Measurements from ENCODE around the gene RNGTT. TPM values are rescaled to one million over a fixed set of nuclear protein-coding genes. Genes with fewer than 3 reads are reported as not detected.
"Not testable (repeated sequence)": the region's sequence is repeated elsewhere in the genome, so short reads cannot be mapped to it uniquely, and the experiment has no call there.

The RNGTT gene
- total RNA-seq, 1 donor = 28.8 TPM

DNA sequence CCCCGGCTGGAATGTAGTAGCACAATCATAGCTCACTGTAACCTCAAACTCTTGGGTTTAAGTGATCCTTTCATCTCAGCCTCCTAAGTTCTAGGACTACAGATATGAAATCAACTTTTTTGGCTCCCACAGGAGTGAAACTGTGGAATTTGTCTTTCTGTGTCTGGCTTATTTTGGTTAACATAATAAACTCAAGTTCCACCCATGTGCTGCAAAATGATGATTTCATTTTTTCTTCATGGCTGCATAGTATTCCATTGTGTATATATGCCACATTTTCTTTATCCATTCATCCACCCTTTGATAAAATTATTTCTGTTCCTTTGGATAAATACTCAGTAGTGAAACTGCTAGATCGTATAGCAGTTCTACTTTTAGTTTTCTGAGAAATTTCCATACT is 29.9 kb downstream of the RNGTT start:
- Histone ChIP-seq H3K4me1 (ENCODE audit: insufficient read depth, low read length) (no peaks in the 10 kb centered on the region), H3K27me3 (ENCODE audit: insufficient read depth, low read length) (no peaks in the 10 kb centered on the region), H3K4me3 (ENCODE audit: low read length) (no peak overlapping the region), H3K9me3 (ENCODE audit: low read depth, low read length) (peaks cover 17% of the 10 kb centered on the region)

DNA sequence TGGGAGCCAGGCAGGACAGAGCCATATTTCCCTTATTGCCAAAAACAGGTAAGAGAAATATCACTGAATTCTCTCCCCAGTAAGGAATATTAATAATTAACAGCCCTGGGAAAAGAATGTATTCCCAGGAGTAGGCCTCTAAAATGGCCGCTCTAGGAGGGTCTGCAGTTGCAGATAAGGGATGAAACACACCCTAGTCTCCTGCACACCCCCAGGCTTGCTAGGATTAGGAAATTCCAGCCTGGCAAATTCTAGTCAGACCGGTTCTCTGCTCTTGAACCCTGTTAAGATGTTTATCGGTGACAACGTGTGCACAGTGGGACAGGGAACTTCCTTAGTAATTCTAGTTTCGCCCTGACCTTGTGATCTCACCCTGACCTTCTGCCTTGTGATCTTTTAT is 31.4 kb downstream of the RNGTT start:
- not testable (repeated sequence) for H3K4me1 ChIP-seq (ENCODE audit: insufficient read depth, low read length); H3K27me3 ChIP-seq (ENCODE audit: insufficient read depth, low read length); H3K4me3 ChIP-seq (ENCODE audit: low read length)
- H3K9me3 ChIP-seq (ENCODE audit: low read depth, low read length) = peaks cover 17% of the 10 kb centered on the region

DNA sequence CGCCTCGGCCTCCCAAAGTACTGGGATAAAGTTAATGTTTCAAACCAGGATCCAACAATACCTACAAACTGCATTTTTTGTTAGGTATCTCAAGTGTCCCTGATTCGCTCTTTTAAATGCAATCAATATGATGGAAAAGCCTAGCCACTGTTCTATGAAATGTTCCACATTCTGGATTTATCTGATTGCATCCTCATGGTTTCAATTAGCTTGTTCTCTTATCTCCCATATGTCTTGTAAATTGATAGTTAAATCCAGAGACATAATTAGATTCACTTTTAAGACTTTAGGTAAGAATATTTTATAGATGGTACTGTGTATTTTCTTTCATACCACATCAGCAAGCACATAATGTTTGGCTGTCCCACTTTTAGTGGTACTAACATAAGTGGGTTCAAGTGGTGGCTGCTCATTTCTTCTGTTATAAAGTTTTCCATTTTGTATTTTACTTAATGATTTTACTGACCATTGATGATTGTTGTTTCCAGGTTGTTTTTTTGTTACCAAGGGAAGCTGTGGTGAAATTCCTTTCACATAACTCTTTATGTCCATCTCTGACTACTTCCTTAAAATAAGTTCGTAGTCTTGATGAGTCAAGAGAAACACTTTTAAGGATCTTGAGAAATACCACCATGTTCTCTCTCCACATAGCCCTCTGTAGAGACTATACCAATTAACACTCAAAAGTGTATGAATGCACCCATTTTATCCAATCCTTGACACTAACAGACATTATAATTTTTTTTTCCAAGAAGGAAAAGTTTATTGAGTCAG is 40.5 kb downstream of the RNGTT start:
- H3K4me1 ChIP-seq (ENCODE audit: insufficient read depth, low read length) = peaks cover 8% of the 10 kb centered on the region

DNA sequence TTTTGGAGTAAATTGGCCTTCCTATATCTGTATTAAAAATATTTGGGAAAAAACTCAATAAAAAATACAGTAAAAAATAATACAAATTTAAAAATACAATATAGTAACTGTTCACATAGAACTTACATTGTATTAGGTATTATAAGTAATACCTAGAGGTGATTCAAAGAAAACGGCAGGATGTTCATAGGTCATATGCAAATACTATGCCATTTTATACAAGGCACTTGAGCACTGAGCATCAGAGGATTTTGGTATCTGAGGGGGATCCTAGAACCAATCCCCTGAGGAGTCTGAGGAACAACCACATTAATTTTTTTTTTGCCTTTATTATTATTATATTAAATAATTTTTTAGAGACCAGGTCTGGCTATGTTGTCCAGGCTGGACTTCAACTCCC is 41.7 kb downstream of the RNGTT start:
- no peak overlapping the region for H3K4me3 ChIP-seq (ENCODE audit: low read length)
- H3K9me3 ChIP-seq (ENCODE audit: low read depth, low read length) = no peaks in the 10 kb centered on the region
- H3K4me1 ChIP-seq (ENCODE audit: insufficient read depth, low read length) = peaks cover 8% of the 10 kb centered on the region
- H3K27me3 ChIP-seq (ENCODE audit: insufficient read depth, low read length) = no peaks in the 10 kb centered on the region

More for the DNA sequence above, 40.5 kb downstream of the RNGTT start:
- Histone ChIP-seq H3K27me3 (ENCODE audit: insufficient read depth, low read length) (no peaks in the 10 kb centered on the region), H3K4me3 (ENCODE audit: low read length) (no peak overlapping the region), H3K9me3 (ENCODE audit: low read depth, low read length) (no peaks in the 10 kb centered on the region)

DNA sequence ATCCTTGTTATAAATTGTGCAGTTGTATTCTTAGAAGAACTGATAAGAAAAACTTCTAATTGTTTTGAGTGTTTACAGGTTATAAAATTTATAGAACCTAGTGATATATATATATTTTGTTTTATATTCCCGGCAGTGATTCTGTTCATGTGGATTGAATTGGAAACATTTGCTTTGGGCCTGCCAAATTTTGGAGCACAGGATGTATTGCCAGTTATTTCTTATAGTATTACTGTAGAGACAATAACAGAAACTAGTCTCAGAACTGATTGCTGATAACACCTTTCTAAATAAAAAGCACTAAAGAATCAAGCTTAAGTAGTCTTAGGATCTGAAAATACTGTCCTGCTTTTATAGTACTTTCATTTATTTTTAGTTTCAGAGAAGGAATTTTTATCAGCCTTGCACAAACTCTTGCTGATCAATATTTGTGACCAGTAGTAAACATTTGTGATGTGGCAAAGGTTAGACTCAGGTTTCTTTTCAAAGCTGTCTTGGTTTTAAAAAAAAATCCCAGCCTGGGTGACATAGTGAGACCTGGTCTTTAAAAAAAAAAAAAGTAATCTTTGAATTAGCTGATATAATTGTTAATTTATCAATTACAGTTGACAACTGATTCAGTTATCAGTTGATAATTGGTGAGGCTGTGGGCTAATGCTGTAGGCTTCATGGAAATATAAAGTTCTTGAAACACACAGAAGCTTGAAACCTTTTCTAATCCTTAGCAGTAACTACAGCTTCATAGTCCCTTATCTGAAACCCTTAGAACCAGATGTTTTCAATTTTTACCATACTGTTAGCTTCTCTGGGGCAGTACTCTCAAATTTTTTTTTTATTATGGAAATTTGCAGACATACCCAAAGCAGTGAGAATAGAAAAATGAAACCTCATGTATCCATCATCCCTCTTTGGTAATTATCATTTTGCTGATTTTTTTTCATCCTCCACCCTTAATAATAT is 42.4 kb downstream of the RNGTT start:
- Histone ChIP-seq H3K4me3 (ENCODE audit: low read length) (no peak overlapping the region), H3K27me3 (ENCODE audit: insufficient read depth, low read length) (no peaks in the 10 kb centered on the region), H3K4me1 (ENCODE audit: insufficient read depth, low read length) (peaks cover 8% of the 10 kb centered on the region), H3K9me3 (ENCODE audit: low read depth, low read length) (no peaks in the 10 kb centered on the region)

DNA sequence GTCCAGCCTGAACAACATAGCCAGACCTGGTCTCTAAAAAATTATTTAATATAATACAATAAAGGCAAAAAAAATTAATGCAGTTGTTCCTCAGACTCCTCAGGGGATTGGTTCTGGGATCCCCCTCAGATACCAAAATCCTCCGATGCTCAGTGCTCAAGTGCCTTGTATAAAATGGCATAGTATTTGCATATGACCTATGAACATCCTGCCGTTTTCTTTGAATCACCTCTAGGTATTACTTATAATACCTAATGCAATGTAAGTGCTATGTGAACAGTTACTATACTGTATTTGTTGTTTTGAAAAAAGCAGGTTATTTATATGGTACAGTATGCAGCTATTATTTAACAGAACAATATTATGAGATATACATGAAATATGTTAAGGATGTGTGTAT is 43.3 kb downstream of the RNGTT start:
- H3K27me3 ChIP-seq (ENCODE audit: insufficient read depth, low read length) = no peaks in the 10 kb centered on the region
- H3K4me1 ChIP-seq (ENCODE audit: insufficient read depth, low read length) = peaks cover 8% of the 10 kb centered on the region
- no peak overlapping the region for H3K4me3 ChIP-seq (ENCODE audit: low read length)
- no peaks in the 10 kb centered on the region for H3K9me3 ChIP-seq (ENCODE audit: low read depth, low read length)

DNA sequence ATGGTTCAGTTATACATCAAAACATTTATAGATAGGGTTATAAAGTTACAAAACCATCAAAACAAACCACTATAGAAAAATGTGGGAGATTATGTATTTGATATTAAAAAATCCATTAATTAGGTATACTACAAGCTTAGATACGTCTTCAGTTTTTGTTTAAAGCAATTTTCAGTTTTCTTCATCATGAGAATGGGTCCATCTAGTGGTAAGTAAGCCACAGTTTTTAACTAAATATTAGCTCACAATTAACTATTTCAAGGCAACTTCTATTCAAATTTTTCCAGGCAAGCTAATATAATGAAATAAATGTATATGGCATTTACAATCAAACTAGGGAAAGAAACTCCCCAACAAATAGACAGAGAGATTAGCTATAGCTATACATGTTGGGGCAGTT is 44.4 kb downstream of the RNGTT start:
- H3K4me3 ChIP-seq (ENCODE audit: low read length) = no peak overlapping the region
- H3K4me1 ChIP-seq (ENCODE audit: insufficient read depth, low read length) = peaks cover 8% of the 10 kb centered on the region
- no peaks in the 10 kb centered on the region for H3K9me3 ChIP-seq (ENCODE audit: low read depth, low read length)
- H3K27me3 ChIP-seq (ENCODE audit: insufficient read depth, low read length) = no peaks in the 10 kb centered on the region

DNA sequence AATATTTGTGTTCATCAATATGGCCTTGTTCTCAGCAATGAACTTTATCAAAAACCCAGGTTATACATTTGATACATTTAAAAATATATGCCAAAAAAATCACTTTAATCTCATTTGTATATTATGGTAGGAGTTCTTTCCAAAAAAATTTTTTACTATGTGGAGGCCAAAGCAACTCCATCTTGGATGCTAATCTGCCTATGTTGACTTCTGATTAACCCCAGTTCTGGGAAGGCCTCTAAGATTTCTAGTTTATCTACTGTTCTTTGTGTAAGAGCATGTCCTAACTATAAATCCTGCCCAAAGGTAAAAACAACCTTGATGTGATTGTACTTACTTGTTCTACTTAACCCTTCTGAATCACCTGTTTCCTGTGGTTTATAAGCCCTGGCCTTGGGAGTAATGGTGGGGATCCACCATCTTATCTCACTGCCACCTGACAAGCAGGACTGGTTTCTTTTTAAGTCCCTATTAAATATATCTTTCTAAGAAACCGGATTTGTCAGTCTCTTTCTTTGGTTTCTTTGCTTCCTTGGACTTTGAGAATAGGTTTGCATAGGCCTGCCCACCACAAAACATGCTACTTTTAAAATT is 46.7 kb downstream of the RNGTT start:
- H3K4me3 ChIP-seq (ENCODE audit: low read length) = no peak overlapping the region
- H3K9me3 ChIP-seq (ENCODE audit: low read depth, low read length) = no peaks in the 10 kb centered on the region
- H3K27me3 ChIP-seq (ENCODE audit: insufficient read depth, low read length) = no peaks in the 10 kb centered on the region
- peaks cover 1% of the 10 kb centered on the region for H3K4me1 ChIP-seq (ENCODE audit: insufficient read depth, low read length)

DNA sequence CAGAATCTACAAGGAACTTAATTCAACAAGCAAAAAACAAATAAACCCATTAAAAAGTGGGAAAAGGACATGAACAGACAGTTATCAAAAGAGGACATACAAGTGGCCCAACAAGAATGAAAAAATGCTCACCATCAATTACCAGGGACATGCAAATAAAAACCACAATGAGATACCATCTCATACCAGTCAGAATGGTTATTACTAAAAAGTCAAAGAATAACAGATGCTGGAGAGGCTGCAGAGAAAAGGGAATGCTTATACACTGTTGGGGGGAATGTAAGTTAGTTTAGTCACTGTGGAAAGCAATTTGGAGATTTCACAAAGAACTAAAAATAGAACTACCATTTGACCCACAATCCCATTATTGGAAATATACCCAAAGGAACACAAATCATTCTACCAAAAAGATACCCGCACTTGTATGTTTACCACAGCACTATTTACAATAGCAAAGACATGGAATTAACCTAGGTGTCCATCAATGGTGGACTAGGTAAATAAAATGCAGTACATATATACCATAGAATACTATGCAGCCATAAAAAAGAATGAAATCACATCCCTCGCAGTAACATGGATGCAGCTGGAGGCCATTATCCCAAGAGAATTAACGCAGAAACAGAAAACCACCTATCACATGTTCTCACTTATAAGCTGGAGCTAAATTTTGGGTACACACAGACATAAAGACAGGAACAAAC is 48.4 kb downstream of the RNGTT start:
- Histone ChIP-seq H3K9me3 (ENCODE audit: low read depth, low read length) (no peaks in the 10 kb centered on the region), H3K27me3 (ENCODE audit: insufficient read depth, low read length) (no peaks in the 10 kb centered on the region), H3K4me1 (ENCODE audit: insufficient read depth, low read length) (peaks cover 3% of the 10 kb centered on the region), H3K4me3 (ENCODE audit: low read length) (no peak overlapping the region)

DNA sequence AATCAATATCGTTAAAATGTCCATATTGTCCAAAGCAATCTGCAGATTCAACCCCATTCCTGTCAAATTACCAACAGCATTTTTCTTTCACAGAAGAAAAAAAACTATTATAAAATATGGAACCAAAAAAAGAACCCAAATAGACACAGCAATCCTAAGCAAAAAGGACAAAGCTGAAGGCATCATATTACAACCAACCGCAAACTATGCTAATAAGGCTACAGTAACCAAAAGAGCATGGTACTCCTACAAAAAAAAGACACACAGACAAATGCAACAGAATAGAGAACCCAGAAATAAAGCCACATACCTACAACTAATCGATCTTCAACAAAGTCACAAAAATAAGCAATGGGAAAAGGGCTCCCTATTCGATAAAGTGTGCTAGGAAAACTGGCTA is 49.2 kb downstream of the RNGTT start:
- no peak overlapping the region for H3K4me3 ChIP-seq (ENCODE audit: low read length)
- no peaks in the 10 kb centered on the region for H3K9me3 ChIP-seq (ENCODE audit: low read depth, low read length)
- H3K27me3 ChIP-seq (ENCODE audit: insufficient read depth, low read length) = no peaks in the 10 kb centered on the region
- peaks cover 8% of the 10 kb centered on the region for H3K4me1 ChIP-seq (ENCODE audit: insufficient read depth, low read length)

DNA sequence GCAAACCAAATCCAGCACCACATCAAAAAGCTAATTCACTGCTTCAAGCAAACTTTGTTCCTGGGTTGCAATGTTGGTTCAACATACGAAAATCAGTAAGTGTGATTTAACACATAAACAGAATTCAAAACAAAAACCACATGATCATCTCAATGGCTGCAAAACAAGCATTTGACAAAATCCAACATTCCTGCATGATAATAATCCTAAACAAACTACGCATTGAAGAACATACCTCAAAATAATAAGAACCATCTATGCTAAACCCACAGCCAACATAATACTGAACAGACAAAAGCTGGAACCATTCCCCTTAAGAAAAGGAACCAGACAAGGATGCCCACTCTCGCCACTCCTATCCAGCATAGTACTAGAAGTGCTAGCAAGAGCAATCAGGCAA is 49.9 kb downstream of the RNGTT start:
- Histone ChIP-seq H3K4me1 (ENCODE audit: insufficient read depth, low read length) (peaks cover 14% of the 10 kb centered on the region), H3K9me3 (ENCODE audit: low read depth, low read length) (no peaks in the 10 kb centered on the region), H3K27me3 (ENCODE audit: insufficient read depth, low read length) (no peaks in the 10 kb centered on the region), H3K4me3 (ENCODE audit: low read length) (no peak overlapping the region)

DNA sequence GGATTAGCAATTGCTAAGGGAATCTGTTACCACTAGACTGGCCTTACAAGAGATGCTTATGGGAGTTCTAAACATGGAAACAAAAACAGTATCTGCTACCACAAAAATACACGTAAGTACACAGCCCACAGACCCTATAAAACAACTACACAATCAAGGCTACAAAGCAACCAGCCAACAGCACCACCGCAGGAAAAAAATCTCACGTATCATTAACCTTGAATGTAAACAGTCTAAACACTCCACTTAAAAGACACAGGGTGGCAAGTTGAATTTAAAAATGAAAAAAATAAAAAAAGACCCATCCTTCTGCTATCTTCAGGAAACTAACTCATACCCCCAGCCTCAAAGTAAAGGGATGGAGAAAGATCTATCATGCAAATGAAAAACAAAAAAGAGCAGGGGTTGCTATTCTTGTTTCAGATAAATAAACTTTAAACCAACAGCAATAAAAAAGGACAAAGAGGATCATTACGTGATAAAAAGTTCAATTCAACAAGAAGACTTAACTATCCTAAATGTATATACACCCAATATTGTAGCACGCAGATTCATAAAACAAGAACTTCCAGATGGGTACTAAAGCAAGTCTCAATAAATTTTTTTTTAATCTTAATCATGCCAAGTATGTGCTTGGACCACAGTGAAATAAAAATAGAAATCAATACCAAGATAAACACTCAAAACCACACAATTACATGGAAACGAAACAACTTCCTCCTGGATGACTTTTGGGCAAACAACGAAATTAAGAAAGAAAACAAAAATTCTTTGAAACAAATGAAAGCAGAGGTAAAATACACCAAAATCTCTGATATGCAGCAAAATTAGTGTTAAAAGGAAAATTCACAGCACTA is 52.3 kb downstream of the RNGTT start:
- Histone ChIP-seq H3K4me3 (ENCODE audit: low read length) (no peak overlapping the region), H3K9me3 (ENCODE audit: low read depth, low read length) (no peaks in the 10 kb centered on the region), H3K4me1 (ENCODE audit: insufficient read depth, low read length) (peaks cover 14% of the 10 kb centered on the region), H3K27me3 (ENCODE audit: insufficient read depth, low read length) (no peaks in the 10 kb centered on the region)

DNA sequence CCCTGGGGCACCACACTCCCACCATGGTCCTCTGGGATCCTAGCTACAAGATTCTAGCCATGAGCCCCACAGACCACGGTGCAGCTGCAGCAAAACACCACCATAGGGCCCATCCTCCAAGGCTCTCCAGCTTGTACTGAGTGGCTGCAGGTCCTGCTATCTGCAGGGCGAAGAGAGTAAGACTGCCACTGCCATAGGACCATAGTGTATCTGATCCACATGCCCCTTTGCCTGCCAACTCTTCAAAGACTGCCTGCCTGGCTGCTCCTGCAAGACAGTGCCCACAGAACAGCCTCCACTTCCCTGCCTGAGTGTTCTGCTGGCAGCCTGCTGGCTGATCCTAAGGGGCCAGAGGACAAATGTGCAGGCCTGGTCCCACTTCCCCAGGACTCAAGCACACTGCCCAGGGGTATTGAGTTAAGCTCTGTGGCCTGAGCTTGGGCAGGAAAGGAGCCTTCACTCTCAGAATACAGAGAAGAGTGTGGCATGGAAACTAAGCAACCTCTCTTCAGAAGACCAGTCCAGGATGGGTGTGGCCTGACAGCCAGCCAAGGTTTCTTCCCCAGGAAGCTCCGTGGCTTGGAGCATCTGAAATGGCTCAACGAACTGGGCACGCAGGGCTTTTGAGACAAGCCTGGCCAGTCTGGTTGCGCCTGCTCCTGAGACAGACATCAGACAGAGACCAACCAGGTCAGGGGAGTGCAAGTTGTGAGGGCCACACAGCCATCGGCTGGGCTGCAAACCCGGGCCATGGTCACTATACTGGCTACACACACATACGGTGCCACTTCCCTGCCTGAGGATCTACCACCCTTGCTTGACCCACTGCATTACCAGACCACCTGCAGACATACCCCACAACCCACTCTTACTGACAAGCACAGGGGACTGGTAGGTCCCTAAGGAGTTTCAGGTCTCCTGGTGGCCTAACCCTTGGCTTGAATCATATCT is 54.5 kb downstream of the RNGTT start:
- Histone ChIP-seq H3K9me3 (ENCODE audit: low read depth, low read length) (no peaks in the 10 kb centered on the region), H3K27me3 (ENCODE audit: insufficient read depth, low read length) (no peaks in the 10 kb centered on the region), H3K4me1 (ENCODE audit: insufficient read depth, low read length) (peaks cover 14% of the 10 kb centered on the region), H3K4me3 (ENCODE audit: low read length) (no peak overlapping the region)
